PC-3 (cell line): ENCODE measurements around the gene TST. TPM values are rescaled to one million over a fixed set of nuclear protein-coding genes. Genes with fewer than 3 reads are reported as not detected.

Experiments used
- ATAC-seq: fragments of 200-7000 bp; cut with Tn5 transposase; 2 replicates; pipeline ENCODE4 v1.9.1; 2020; ENCODE audit warnings: mild to moderate bottlenecking, moderate library complexity
- BruUV-seq: library from RNA; stranded (reverse); fragments of 400-500 nt; replicated peaks from 2 replicates; lab custom pipeline; 2021; lab: Mats Ljungman, UMichigan
- CTCF ChIA-PET: fragments of 300-600 bp; sonication (Branson Sonifier 250); formaldehyde crosslinking; loops from one replicate; lab custom pipeline; 2022; ENCODE audit warnings: antibody characterized with exemption; lab: Charles Lee
- POLR2A ChIA-PET: fragments of 300-600 bp; sonication (Branson Sonifier 250); formaldehyde crosslinking; loops from one replicate; lab custom pipeline; 2022; ENCODE audit warnings: antibody characterized with exemption; ENCODE audit not compliant: unreplicated experiment; lab: Charles Lee
- DNase-seq: peaks from one replicate; pipeline ENCODE4 v3.0.0-alpha.2; 2015
- H2AFZ ChIP-seq: fragments of 300-600 bp; sonication (generic); 2 replicates; pipeline ENCODE4 v1.6.0; 2016; ENCODE audit warnings: antibody characterized with exemption, low read length
- H3F3A ChIP-seq: fragments of 300-600 bp; sonication (generic); one replicate; pipeline ENCODE4 v1.6.0; 2017; ENCODE audit warnings: antibody characterized with exemption, low read length, control low read depth, mild to moderate bottlenecking; ENCODE audit not compliant: unreplicated experiment
- H3K27ac ChIP-seq: fragments of 300-600 bp; sonication (generic); 2 replicates; pipeline ENCODE4 v1.5.1; 2016; ENCODE audit warnings: mild to moderate bottlenecking, low read length
- H3K27me3 ChIP-seq: fragments of 300-600 bp; sonication (generic); 2 replicates; pipeline ENCODE4 v1.6.1; 2016; ENCODE audit warnings: low read length, mixed read lengths
- H3K36me3 ChIP-seq: fragments of 300-600 bp; sonication (generic); 2 replicates; pipeline ENCODE4 v1.6.1; 2016; ENCODE audit warnings: low read depth, mixed run types, low read length, mixed read lengths
- H3K4me1 ChIP-seq: fragments of 300-600 bp; sonication (generic); 2 replicates; pipeline ENCODE4 v1.5.1; 2016; ENCODE audit warnings: low read length; ENCODE audit not compliant: insufficient read depth
- H3K4me2 ChIP-seq: fragments of 300-600 bp; sonication (generic); 2 replicates; pipeline ENCODE4 v1.6.0; 2016; ENCODE audit warnings: low read length
- H3K4me3 ChIP-seq: fragments of 300-600 bp; sonication (generic); 2 replicates; pipeline ENCODE4 v1.5.1; 2016; ENCODE audit warnings: mild to moderate bottlenecking, low read length, mixed read lengths
- H3K79me2 ChIP-seq: fragments of 300-600 bp; sonication (generic); 2 replicates; pipeline ENCODE4 v1.6.1; 2017; ENCODE audit warnings: low read length, mixed read lengths
- H3K9ac ChIP-seq: fragments of 300-600 bp; sonication (generic); 2 replicates; pipeline ENCODE4 v1.6.0; 2016; ENCODE audit warnings: mild to moderate bottlenecking, low read length
- H3K9me2 ChIP-seq: fragments of 300-600 bp; sonication (generic); replicated peaks from 2 replicates; pipeline ENCODE4 v1.6.1; 2016; ENCODE audit warnings: mixed run types, low read length, mixed read lengths
- H3K9me3 ChIP-seq: fragments of 300-600 bp; sonication (generic); 2 replicates; pipeline ENCODE4 v1.6.1; 2016; ENCODE audit warnings: low read length, mixed read lengths
- H4K20me1 ChIP-seq: fragments of 300-600 bp; sonication (generic); 2 replicates; pipeline ENCODE4 v1.6.1; 2016; ENCODE audit warnings: low read length, mixed read lengths
- CTCF ChIP-seq: fragments of 300-600 bp; sonication (generic); conservative IDR thresholded peaks from 2 replicates; pipeline ENCODE4 v1.5.1; 2017; ENCODE audit warnings: antibody characterized with exemption, low read depth, mild to moderate bottlenecking, low read length
- EZH2 ChIP-seq: fragments of 300-600 bp; sonication (generic); IDR thresholded peaks from one replicate; pipeline ENCODE4 v1.6.1; 2017; ENCODE audit warnings: antibody characterized with exemption, mild to moderate bottlenecking, low read length; ENCODE audit not compliant: unreplicated experiment
- EZH2phosphoT487 ChIP-seq: fragments of 300-600 bp; sonication (generic); IDR thresholded peaks from 2 replicates; pipeline ENCODE4 v1.6.1; 2018; ENCODE audit warnings: mild to moderate bottlenecking, antibody characterized with exemption, low read length, borderline replicate concordance
- intact Hi-C: fragments of 100-400 bp; cut with micrococcal nuclease; formaldehyde crosslinking; loops from 2 replicates; pipeline ENCODE4 v1.9.0; 2023
- total RNA-seq: library from RNA; depleted of rRNA; stranded (reverse); fragments of >200 nt; gene quantifications from 2 replicates; pipeline ENCODE4 v1.2.3, GENCODE V29; 2014

The TST gene
- total RNA-seq, 1 experiment from 2014 or later, result 35.9 TPM

DNA sequence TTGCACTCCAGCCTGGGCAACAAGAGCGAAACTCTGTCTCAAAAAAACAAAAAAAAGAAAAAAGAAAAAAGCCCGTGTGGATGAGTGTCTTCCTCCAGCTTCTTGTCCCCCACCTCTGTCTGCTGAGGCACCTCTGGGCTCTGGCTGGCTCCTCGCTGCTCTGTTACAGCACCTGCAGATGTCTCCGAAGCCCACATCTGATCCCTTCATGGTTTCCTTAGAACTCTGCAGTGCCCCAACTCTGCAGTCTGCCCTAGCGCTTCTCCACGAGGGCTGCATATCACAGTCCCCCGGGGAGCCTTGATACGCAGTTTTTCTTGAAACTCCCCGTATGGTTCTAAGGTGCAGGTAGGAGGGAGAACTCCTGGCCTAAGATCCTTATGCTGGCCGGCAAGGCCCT is 48.2 kb upstream of the TST start:
- H3K4me2 ChIP-seq, result no peak overlapping the region
- ATAC-seq (no peak), DNase-seq (no peak)
- no peaks in the 10 kb centered on the region for H3K4me1 ChIP-seq
- H3K4me3 ChIP-seq, result no peak overlapping the region
- ChIA-PET POLR2A (no interaction called here), CTCF (no interaction called here)
- H3K27ac ChIP-seq, result no peak overlapping the region
- no peak overlapping the region for H2AFZ ChIP-seq
- no peaks in the 10 kb centered on the region for H3K79me2 ChIP-seq
- H3K9ac ChIP-seq, result no peak overlapping the region
- no peaks in the 10 kb centered on the region for H3K36me3 ChIP-seq
- H3K9me2 ChIP-seq, result no peaks in the 10 kb centered on the region
- H3K9me3 ChIP-seq, result no peaks in the 10 kb centered on the region
- TF ChIP-seq EZH2 (no peak), EZH2phosphoT487 (no peak)
- no peaks in the 10 kb centered on the region for H4K20me1 ChIP-seq
- H3F3A ChIP-seq, result no peaks in the 10 kb centered on the region
- no TSS peak for BruUV-seq
- H3K27me3 ChIP-seq, result no peaks in the 10 kb centered on the region
- intact Hi-C loops, result no loop called here

DNA sequence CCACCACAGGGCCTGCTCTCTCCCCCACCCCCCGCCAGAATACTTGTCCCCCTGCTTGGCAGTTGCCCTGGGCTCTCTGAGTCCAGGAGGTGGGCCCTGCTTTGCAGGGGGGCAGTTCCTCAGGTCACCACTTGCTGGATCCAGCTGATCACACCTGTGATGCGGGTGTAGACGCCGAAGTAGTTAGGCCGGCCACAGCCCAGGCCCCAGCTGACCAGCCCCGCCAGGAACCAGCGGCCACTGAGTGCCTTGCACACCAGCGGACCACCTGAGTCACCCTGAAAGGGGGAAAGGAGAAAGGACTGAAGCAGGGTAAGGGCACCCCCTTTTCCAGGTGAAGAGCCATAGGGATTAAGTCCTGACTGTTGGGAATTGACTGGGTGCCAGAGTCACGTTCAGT is 46.7 kb upstream of the TST start:
- Histone ChIP-seq H2AFZ (no peak overlapping the region), H3K27ac (no peak overlapping the region), H3K27me3 (no peaks in the 10 kb centered on the region), H4K20me1 (no peaks in the 10 kb centered on the region), H3F3A (no peaks in the 10 kb centered on the region), H3K4me3 (no peak overlapping the region), H3K79me2 (no peaks in the 10 kb centered on the region), H3K9ac (no peak overlapping the region), H3K4me2 (no peak overlapping the region), H3K9me2 (no peaks in the 10 kb centered on the region), H3K36me3 (no peaks in the 10 kb centered on the region), H3K4me1 (no peaks in the 10 kb centered on the region), H3K9me3 (no peaks in the 10 kb centered on the region)
- ChIA-PET CTCF (no interaction called here), POLR2A (no interaction called here)
- BruUV-seq, result no TSS peak
- intact Hi-C loops, result no loop called here
- no peak for ATAC-seq
- TF ChIP-seq EZH2phosphoT487 (no peak), CTCF (no peak), EZH2 (no peak)
- no peak for DNase-seq

DNA sequence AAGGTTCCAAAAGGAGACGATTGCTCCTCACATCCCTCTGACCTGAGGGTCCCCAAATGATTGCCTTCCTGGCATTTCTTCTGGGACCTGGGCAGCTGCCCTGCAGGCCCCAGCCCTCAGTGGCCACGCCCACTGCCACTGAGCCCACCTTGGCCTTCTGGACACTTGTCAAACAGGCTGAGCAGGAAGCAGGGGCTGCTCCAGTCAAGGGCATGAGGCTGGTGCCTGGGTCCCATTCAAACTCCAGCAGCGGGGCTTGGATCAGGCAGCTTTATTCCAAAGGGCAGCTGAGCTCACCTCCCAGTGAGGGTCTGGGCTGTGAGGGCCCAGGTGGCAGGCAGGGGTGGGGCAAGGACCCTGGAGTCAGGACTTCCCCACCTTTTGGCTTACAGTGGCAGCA is 45.9 kb upstream of the TST start:
- no peaks in the 10 kb centered on the region for H3K9me2 ChIP-seq
- DNase-seq (no peak), ATAC-seq (no peak)
- no peaks in the 10 kb centered on the region for H3K9me3 ChIP-seq
- H3K9ac ChIP-seq, result no peak overlapping the region
- H3K4me2 ChIP-seq, result no peak overlapping the region
- no peak overlapping the region for H3K27ac ChIP-seq
- intact Hi-C loops, result no loop called here
- H3F3A ChIP-seq, result no peaks in the 10 kb centered on the region
- no peaks in the 10 kb centered on the region for H3K27me3 ChIP-seq
- H3K4me1 ChIP-seq, result no peaks in the 10 kb centered on the region
- no peaks in the 10 kb centered on the region for H3K79me2 ChIP-seq
- CTCF ChIA-PET, result no interaction called here
- H4K20me1 ChIP-seq, result no peaks in the 10 kb centered on the region
- TF ChIP-seq EZH2phosphoT487 (no peak), CTCF (no peak), EZH2 (no peak)
- H3K36me3 ChIP-seq, result no peaks in the 10 kb centered on the region
- no peak overlapping the region for H3K4me3 ChIP-seq
- no TSS peak for BruUV-seq
- POLR2A ChIA-PET, result no interaction called here
- no peak overlapping the region for H2AFZ ChIP-seq
